Measurements from ENCODE around the gene HOXD3.

GRCh38 chr2:176164611-176165369 lies 7.7 kb downstream of the HOXD3 start:
- TF ChIP-seq CTCF (IDR thresholded peaks at IDR 0.05; ENCODE audit: low read depth, low read length, poor library complexity, severe bottlenecking) (no peak), EZH2phosphoT487 (IDR thresholded peaks at IDR 0.05; ENCODE audit: borderline replicate concordance, low read length) (no peak)

Data from DOHH2 (cell line).